HepG2 (cell line): ENCODE data around the gene TMEM204. TPM values are rescaled to one million over a fixed set of nuclear protein-coding genes. Genes with fewer than 3 reads are reported as not detected.
A peak's percentile ranks its signal among the peaks of the same experiment; 100 is the strongest.

Experiments
- AKNA ChIP-seq: sonication (generic); formaldehyde crosslinking; IDR thresholded peaks from 2 replicates; pipeline ENCODE4 v1.4.0; 2020; ENCODE audit warnings: missing genetic modification reagents, borderline replicate concordance
- ATRX ChIP-seq: sonication (generic); formaldehyde crosslinking; IDR thresholded peaks from 2 replicates; pipeline ENCODE4 v1.4.0; 2020; ENCODE audit warnings: missing genetic modification reagents, borderline replicate concordance
- CENPT ChIP-seq: sonication (generic); formaldehyde crosslinking; IDR thresholded peaks from 2 replicates; pipeline ENCODE4 v1.8.0; 2022; ENCODE audit warnings: low read depth, mild to moderate bottlenecking, moderate library complexity, missing genetic modification reagents
- FOXO1 ChIP-seq: sonication (generic); formaldehyde crosslinking; IDR thresholded peaks from 2 replicates; pipeline ENCODE4 v1.4.0; 2020; ENCODE audit warnings: missing genetic modification reagents
- MED13 ChIP-seq: sonication (generic); formaldehyde crosslinking; IDR thresholded peaks from 2 replicates; pipeline ENCODE4 v1.5.0; 2020; ENCODE audit warnings: missing genetic modification reagents
- MXD4 ChIP-seq: IDR thresholded peaks from 2 replicates; pipeline ENCODE4 v1.6.1; 2016; ENCODE audit warnings: mild to moderate bottlenecking, missing biosample characterization, missing genetic modification reagents
- NFIB ChIP-seq: sonication (generic); formaldehyde crosslinking; IDR thresholded peaks from 2 replicates; pipeline ENCODE4 v1.9.0; 2021; ENCODE audit warnings: missing genetic modification reagents, mild to moderate bottlenecking, borderline replicate concordance
- PHF21A ChIP-seq: sonication (generic); formaldehyde crosslinking; IDR thresholded peaks from 2 replicates; pipeline ENCODE4 v1.5.0; 2020; ENCODE audit warnings: mild to moderate bottlenecking, missing genetic modification reagents
- RFX5 ChIP-seq: IDR thresholded peaks from 2 replicates; pipeline ENCODE4 v1.6.1; 2011; ENCODE audit warnings: low read depth, low read length, improper control_type of control experiment
- SIN3B ChIP-seq: fragments of 150-350 bp; IDR thresholded peaks from 2 replicates; pipeline ENCODE4 v1.6.1; 2014; ENCODE audit warnings: low read length
- SKI ChIP-seq: fragments of 450-650 bp; IDR thresholded peaks from one replicate; pipeline ENCODE4 v1.6.1; 2018; ENCODE audit warnings: mild to moderate bottlenecking; ENCODE audit not compliant: partially characterized antibody
- SKIL ChIP-seq: sonication (generic); formaldehyde crosslinking; IDR thresholded peaks from 2 replicates; pipeline ENCODE4 v1.8.0; 2022; ENCODE audit warnings: missing genetic modification reagents, mild to moderate bottlenecking, moderate library complexity, borderline replicate concordance
- SMAD3 ChIP-seq: sonication (generic); formaldehyde crosslinking; IDR thresholded peaks from 2 replicates; pipeline ENCODE4 v1.4.0; 2020; ENCODE audit warnings: missing genetic modification reagents
- SMC3 ChIP-seq: IDR thresholded peaks from 2 replicates; pipeline ENCODE4 v1.6.1; 2011; ENCODE audit warnings: low read length, improper control_type of control experiment
- TBL1XR1 ChIP-seq: fragments of 150-350 bp; IDR thresholded peaks from 2 replicates; pipeline ENCODE4 v1.6.1; 2014; ENCODE audit warnings: borderline replicate concordance, low read length; ENCODE audit not compliant: partially characterized antibody
- ZBTB43 ChIP-seq: sonication (generic); formaldehyde crosslinking; conservative IDR thresholded peaks from 2 replicates; pipeline ENCODE4 v1.4.0; 2020; ENCODE audit warnings: missing genetic modification reagents
- ZIK1 ChIP-seq: sonication (generic); formaldehyde crosslinking; IDR thresholded peaks from 2 replicates; pipeline ENCODE4 v1.5.0; 2020; ENCODE audit warnings: mild to moderate bottlenecking, low read depth, missing genetic modification reagents, borderline replicate concordance
- ZNF3 ChIP-seq: IDR thresholded peaks from 2 replicates; pipeline ENCODE4 v1.7.0; 2017; ENCODE audit warnings: inconsistent platforms
- ZNF496 ChIP-seq: sonication (generic); formaldehyde crosslinking; IDR thresholded peaks from 2 replicates; pipeline ENCODE4 v1.8.1; 2023; ENCODE audit warnings: mild to moderate bottlenecking, moderate library complexity, missing genetic modification reagents; ENCODE audit not compliant: insufficient replicate concordance
- ZNF615 ChIP-seq: sonication (generic); formaldehyde crosslinking; IDR thresholded peaks from 2 replicates; pipeline ENCODE4 v1.5.0; 2020; ENCODE audit warnings: mild to moderate bottlenecking, missing genetic modification reagents, borderline replicate concordance
- polyA plus RNA-seq, 8 experiments: library from polyadenylated mRNA; depleted of rRNA in 3 of 8; stranded (reverse) in 7 of 8; unstranded in 1 of 8; fragments of >200 nt; fragmentation: Illumina TruSeq in 4 of 8; extraction: Trizol in 4 of 8; gene quantifications; 2 replicates each; pipeline versions ENCODE4 v1.2.1 to v1.2.3, GENCODE V29; 2011 to 2016; ENCODE audit warnings: low read depth in 4 of 8, missing spikeins in 1 of 8, mixed read lengths in 1 of 8; ENCODE audit not compliant: insufficient read depth in 1 of 8
- total RNA-seq, 5 experiments: library from RNA; depleted of rRNA; stranded (reverse); fragments of >200 nt; fragmentation: Illumina TruSeq; extraction: Trizol; gene quantifications; 2 replicates each; pipeline ENCODE4 v1.2.3, GENCODE V29; 2016; ENCODE audit warnings: low read depth in 1 of 5

Gene TMEM204
- total and polyA plus RNA-seq, 2 of the 13 experiments (the other 11 are each of a cell fraction or from before 2014, with no cell fraction given): not detected

- TF ChIP-seq ZNF496 (no peak), MED13 (CRISPR knock-in tag) (no peak), CENPT (CRISPR knock-in tag) (no peak), FOXO1 (CRISPR knock-in tag) (peak; percentile 22; the same call in 1 of the 2 replicates), SKIL (CRISPR knock-in tag) (no peak), NFIB (CRISPR knock-in tag) (no peak), ATRX (CRISPR knock-in tag) (no peak), ZIK1 (0 out of 2 replicates have a peak, but pooled peaks have one; percentile 38), SIN3B (peak; percentile 43; the same call in 1 of the 2 replicates), RFX5 (no peak), SMAD3 (CRISPR knock-in tag) (no peak), SMC3 (no peak), AKNA (CRISPR knock-in tag) (no peak), MXD4 (CRISPR knock-in tag) (peak; percentile 85; the same call in 1 of the 2 replicates), TBL1XR1 (no peak), ZBTB43 (no peak), SKI (no peak), ZNF3 (CRISPR knock-in tag) (no peak), PHF21A (CRISPR knock-in tag) (no peak), ZNF615 (CRISPR knock-in tag) (no peak)
Observed at GRCh38 chr16:1492923-1493745, 40.3 kb upstream of the TMEM204 start, which contains the start of gene TELO2 (continued).
